Ectodermal cell (in vitro differentiated cells): ENCODE measurements around the gene STIM2.
"Not testable (repeated sequence)": the region's sequence is repeated elsewhere in the genome, so short reads cannot be mapped to it uniquely, and the experiment has no call there.

ENCODE experiments used
- H3K27ac ChIP-seq: 2 replicates; pipeline ENCODE4 v1.7.0; 2013; ENCODE audit warnings: mild to moderate bottlenecking, low read depth, low read length; ENCODE audit not compliant: insufficient read depth, poor library complexity, severe bottlenecking
- H3K27me3 ChIP-seq: 2 replicates; pipeline ENCODE4 v1.7.0; 2013; ENCODE audit warnings: mild to moderate bottlenecking, low read length; ENCODE audit not compliant: insufficient read depth, control insufficient read depth, poor library complexity, severe bottlenecking
- H3K36me3 ChIP-seq: one replicate; pipeline ENCODE4 v1.7.0; 2013; ENCODE audit warnings: low read length; ENCODE audit not compliant: control insufficient read depth, insufficient read depth
- H3K4me1 ChIP-seq: one replicate; pipeline ENCODE4 v1.7.0; 2013; ENCODE audit warnings: low read length; ENCODE audit not compliant: control insufficient read depth, insufficient read depth
- H3K4me3 ChIP-seq: 2 replicates; pipeline ENCODE4 v1.7.0; 2013; ENCODE audit warnings: low read depth, low read length, control low read depth; ENCODE audit not compliant: insufficient read depth
- H3K9me3 ChIP-seq: 2 replicates; pipeline ENCODE4 v1.7.0; 2013; ENCODE audit warnings: mild to moderate bottlenecking, low read length, moderate library complexity; ENCODE audit not compliant: control insufficient read depth
- WGBS, 2 experiments: methylation state at CpG; one replicate each; pipeline ENCODE4 v1.1.7; 2013; ENCODE audit warnings: missing lambda C conversion rate in 2 of 2; 5-methylcytosine and 5-hydroxymethylcytosine counted together

STIM2 gene

GRCh38 chr4:26958925-26959653, 98.4 kb downstream of the STIM2 start:
- Histone ChIP-seq H3K27ac (no peak overlapping the region), H3K9me3 (no peaks in the 10 kb centered on the region), H3K36me3 (no peaks in the 10 kb centered on the region), H3K4me1 (no peaks in the 10 kb centered on the region), H3K4me3 (no peak overlapping the region), H3K27me3 (no peaks in the 10 kb centered on the region)
- WGBS, 2 experiments = 85 to 89% methylated on average over 4 of the region's 4 CpGs

GRCh38 chr4:26959654-26960047, 99.0 kb downstream of the STIM2 start:
- 35% methylated on average over 1 of the region's 1 CpG; no CpG with 5 or more reads in 1 of the 2 experiments for WGBS, 2 experiments
- no peaks in the 10 kb centered on the region for H3K36me3 ChIP-seq
- no peak overlapping the region for H3K27ac ChIP-seq
- H3K4me3 ChIP-seq = no peak overlapping the region
- H3K27me3 ChIP-seq = no peaks in the 10 kb centered on the region
- H3K9me3 ChIP-seq = no peaks in the 10 kb centered on the region
- no peaks in the 10 kb centered on the region for H3K4me1 ChIP-seq

GRCh38 chr4:26962720-26963119, 102.1 kb downstream of the STIM2 start:
- Histone ChIP-seq H3K4me1 (no peaks in the 10 kb centered on the region), H3K27ac (no peak overlapping the region), H3K27me3 (no peaks in the 10 kb centered on the region), H3K36me3 (no peaks in the 10 kb centered on the region), H3K4me3 (no peak overlapping the region), H3K9me3 (no peaks in the 10 kb centered on the region)

- 83 to 100% methylated on average over 1 of the region's 1 CpG for WGBS, 2 experiments
- H3K36me3 ChIP-seq = no peaks in the 10 kb centered on the region
- no peaks in the 10 kb centered on the region for H3K27me3 ChIP-seq
- no peak overlapping the region for H3K4me3 ChIP-seq
- no peaks in the 10 kb centered on the region for H3K9me3 ChIP-seq
- H3K27ac ChIP-seq = no peak overlapping the region
- no peaks in the 10 kb centered on the region for H3K4me1 ChIP-seq
Observed at GRCh38 chr4:26964512-26964911, 103.9 kb downstream of the STIM2 start.

- H3K4me1 ChIP-seq = no peaks in the 10 kb centered on the region
- no peak overlapping the region for H3K4me3 ChIP-seq
- H3K27ac ChIP-seq = no peak overlapping the region
- H3K36me3 ChIP-seq = no peaks in the 10 kb centered on the region
- no peaks in the 10 kb centered on the region for H3K9me3 ChIP-seq
- no peaks in the 10 kb centered on the region for H3K27me3 ChIP-seq
- 88% methylated on average over 1 of the region's 1 CpG; no CpG with 5 or more reads in 1 of the 2 experiments for WGBS, 2 experiments
Observed at GRCh38 chr4:26964994-26965393, 104.4 kb downstream of the STIM2 start.

- H3K9me3 ChIP-seq, H3K4me1 ChIP-seq, H3K27ac ChIP-seq, H3K36me3 ChIP-seq, H3K27me3 ChIP-seq, H3K4me3 ChIP-seq: not testable (repeated sequence)
- WGBS, 2 experiments = 92 to 94% methylated on average over 12 of the region's 12 CpGs
Observed at GRCh38 chr4:26975464-26976181, 115.0 kb downstream of the STIM2 start.

GRCh38 chr4:26978387-26979053, 117.9 kb downstream of the STIM2 start:
- no peaks in the 10 kb centered on the region for H3K27me3 ChIP-seq
- WGBS, 2 experiments = 100% methylated on average over 1 to 2 of the region's 2 CpGs
- H3K4me3 ChIP-seq = no peak overlapping the region
- no peak overlapping the region for H3K27ac ChIP-seq
- no peaks in the 10 kb centered on the region for H3K36me3 ChIP-seq
- no peaks in the 10 kb centered on the region for H3K9me3 ChIP-seq
- no peaks in the 10 kb centered on the region for H3K4me1 ChIP-seq

GRCh38 chr4:26984896-26985295, 124.3 kb downstream of the STIM2 start:
- Histone ChIP-seq H3K27ac (no peak overlapping the region), H3K4me3 (no peak overlapping the region), H3K4me1 (peaks cover 8% of the 10 kb centered on the region), H3K36me3 (no peaks in the 10 kb centered on the region), H3K27me3 (no peaks in the 10 kb centered on the region), H3K9me3 (no peaks in the 10 kb centered on the region)
- WGBS, 2 experiments = 88 to 90% methylated on average over 2 of the region's 3 CpGs

- H3K27me3 ChIP-seq = no peaks in the 10 kb centered on the region
- peaks cover 8% of the 10 kb centered on the region for H3K4me1 ChIP-seq
- H3K27ac ChIP-seq = no peak overlapping the region
- H3K9me3 ChIP-seq = no peaks in the 10 kb centered on the region
- no peak overlapping the region for H3K4me3 ChIP-seq
- no peaks in the 10 kb centered on the region for H3K36me3 ChIP-seq
- WGBS, 2 experiments = 79 to 94% methylated on average over 3 of the region's 3 CpGs
Observed at GRCh38 chr4:26985873-26986272, 125.2 kb downstream of the STIM2 start.

GRCh38 chr4:26987191-26987590, 126.5 kb downstream of the STIM2 start:
- Histone ChIP-seq H3K36me3 (no peaks in the 10 kb centered on the region), H3K27me3 (no peaks in the 10 kb centered on the region), H3K4me3 (no peak overlapping the region), H3K4me1 (peaks cover 8% of the 10 kb centered on the region), H3K9me3 (no peaks in the 10 kb centered on the region), H3K27ac (no peak overlapping the region)
- WGBS, 2 experiments = 91 to 94% methylated on average over 3 of the region's 3 CpGs
